Adrenal gland (tissue), 5 donors: ENCODE results near the gene KRTAP1-4.

ENCODE experiments used
- CTCF ChIP-seq, 6 experiments: fragments of 450-650 bp in 4 of 6; fragments of 200-600 bp in 2 of 6; sonication (generic) in 1 of 6; IDR thresholded peaks; 1 replicate in 5 of 6; 2 replicates in 1 of 6; pipeline versions ENCODE4 v1.5.1 to v1.8.0; 2016 to 2021; ENCODE audit warnings: antibody characterized with exemption in 6 of 6, mild to moderate bottlenecking in 2 of 6, moderate library complexity in 1 of 6
- POLR2A ChIP-seq, 2 donors: fragments of 450-650 bp; IDR thresholded peaks; one replicate each; pipeline ENCODE4 v1.6.1; 2017; ENCODE audit warnings: antibody characterized with exemption in 2 of 2, mild to moderate bottlenecking in 2 of 2, moderate library complexity in 1 of 2
- donor health status: DM: no; HTN: no; CAD: no.

- no peak for TF ChIP-seq CTCF (IDR thresholded peaks at IDR 0.05)
- no peak for TF ChIP-seq POLR2A (IDR thresholded peaks at IDR 0.05)
Measured at GRCh38 chr17:40980596-40980995, 49.4 kb downstream of the KRTAP1-4 start.
